ENCODE results near the gene AK9. TPM values are rescaled to one million over a fixed set of nuclear protein-coding genes. Genes with fewer than 3 reads are reported as not detected.

Gene AK9
- total and polyA plus RNA-seq, 9 of the 15 experiments (the other 6 are each of a cell fraction or from before 2014, with no cell fraction given), result 0.59 to 1.9 (median 1.2) TPM

DNA sequence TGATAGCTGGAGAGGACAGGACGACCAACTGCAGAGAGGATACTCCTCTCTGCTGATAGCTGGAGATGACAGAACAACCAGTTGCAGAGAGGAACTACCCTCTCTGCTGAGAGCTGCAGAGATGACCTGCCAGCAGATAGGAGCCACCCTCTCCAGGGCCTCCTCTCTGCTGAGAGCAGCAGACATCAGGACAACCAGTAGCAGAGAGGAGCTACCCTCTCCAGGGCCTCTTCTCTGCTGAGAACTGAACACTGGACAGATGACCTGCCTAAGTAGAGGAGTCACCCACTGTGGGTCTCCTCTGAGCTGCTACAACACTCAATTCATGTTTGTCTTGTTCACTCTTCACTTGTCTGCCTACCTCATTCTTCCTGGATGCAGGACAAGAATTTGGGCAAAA lies 180.6 kb downstream of the AK9 start:
- CTCF ChIA-PET (ENCODE audit: low intra/inter-chr PET ratio), result no interaction called here
- POLR2A ChIA-PET, result no interaction called here
- TF ChIP-seq ZNF121 (CRISPR knock-in tag; conservative IDR thresholded peaks at IDR 0.05), result no peak
- no peak for TF ChIP-seq ZFP91 (CRISPR knock-in tag; IDR thresholded peaks at IDR 0.05)
- TF ChIP-seq, protein P1, sequence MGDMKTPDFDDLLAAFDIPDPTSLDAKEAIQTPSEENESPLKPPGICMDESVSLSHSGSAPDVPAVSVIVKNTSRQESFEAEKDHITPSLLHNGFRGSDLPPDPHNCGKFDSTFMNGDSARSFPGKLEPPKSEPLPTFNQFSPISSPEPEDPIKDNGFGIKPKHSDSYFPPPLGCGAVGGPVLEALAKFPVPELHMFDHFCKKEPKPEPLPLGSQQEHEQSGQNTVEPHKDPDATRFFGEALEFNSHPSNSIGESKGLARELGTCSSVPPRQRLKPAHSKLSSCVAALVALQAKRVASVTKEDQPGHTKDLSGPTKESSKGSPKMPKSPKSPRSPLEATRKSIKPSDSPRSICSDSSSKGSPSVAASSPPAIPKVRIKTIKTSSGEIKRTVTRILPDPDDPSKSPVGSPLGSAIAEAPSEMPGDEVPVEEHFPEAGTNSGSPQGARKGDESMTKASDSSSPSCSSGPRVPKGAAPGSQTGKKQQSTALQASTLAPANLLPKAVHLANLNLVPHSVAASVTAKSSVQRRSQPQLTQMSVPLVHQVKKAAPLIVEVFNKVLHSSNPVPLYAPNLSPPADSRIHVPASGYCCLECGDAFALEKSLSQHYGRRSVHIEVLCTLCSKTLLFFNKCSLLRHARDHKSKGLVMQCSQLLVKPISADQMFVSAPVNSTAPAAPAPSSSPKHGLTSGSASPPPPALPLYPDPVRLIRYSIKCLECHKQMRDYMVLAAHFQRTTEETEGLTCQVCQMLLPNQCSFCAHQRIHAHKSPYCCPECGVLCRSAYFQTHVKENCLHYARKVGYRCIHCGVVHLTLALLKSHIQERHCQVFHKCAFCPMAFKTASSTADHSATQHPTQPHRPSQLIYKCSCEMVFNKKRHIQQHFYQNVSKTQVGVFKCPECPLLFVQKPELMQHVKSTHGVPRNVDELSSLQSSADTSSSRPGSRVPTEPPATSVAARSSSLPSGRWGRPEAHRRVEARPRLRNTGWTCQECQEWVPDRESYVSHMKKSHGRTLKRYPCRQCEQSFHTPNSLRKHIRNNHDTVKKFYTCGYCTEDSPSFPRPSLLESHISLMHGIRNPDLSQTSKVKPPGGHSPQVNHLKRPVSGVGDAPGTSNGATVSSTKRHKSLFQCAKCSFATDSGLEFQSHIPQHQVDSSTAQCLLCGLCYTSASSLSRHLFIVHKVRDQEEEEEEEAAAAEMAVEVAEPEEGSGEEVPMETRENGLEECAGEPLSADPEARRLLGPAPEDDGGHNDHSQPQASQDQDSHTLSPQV (IDR thresholded peaks at IDR 0.05), result no peak
- no peak for TF ChIP-seq SMC3 (conservative IDR thresholded peaks at IDR 0.05; ENCODE audit: insufficient read depth, low read depth, low read length)
- no peak for TF ChIP-seq ZNF232 (CRISPR knock-in tag; IDR thresholded peaks at IDR 0.05)
- no peak for TF ChIP-seq OTX1 (CRISPR knock-in tag; IDR thresholded peaks at IDR 0.05)
- TF ChIP-seq CBFA2T3 (IDR thresholded peaks at IDR 0.05), result no peak
- TF ChIP-seq, protein P2, sequence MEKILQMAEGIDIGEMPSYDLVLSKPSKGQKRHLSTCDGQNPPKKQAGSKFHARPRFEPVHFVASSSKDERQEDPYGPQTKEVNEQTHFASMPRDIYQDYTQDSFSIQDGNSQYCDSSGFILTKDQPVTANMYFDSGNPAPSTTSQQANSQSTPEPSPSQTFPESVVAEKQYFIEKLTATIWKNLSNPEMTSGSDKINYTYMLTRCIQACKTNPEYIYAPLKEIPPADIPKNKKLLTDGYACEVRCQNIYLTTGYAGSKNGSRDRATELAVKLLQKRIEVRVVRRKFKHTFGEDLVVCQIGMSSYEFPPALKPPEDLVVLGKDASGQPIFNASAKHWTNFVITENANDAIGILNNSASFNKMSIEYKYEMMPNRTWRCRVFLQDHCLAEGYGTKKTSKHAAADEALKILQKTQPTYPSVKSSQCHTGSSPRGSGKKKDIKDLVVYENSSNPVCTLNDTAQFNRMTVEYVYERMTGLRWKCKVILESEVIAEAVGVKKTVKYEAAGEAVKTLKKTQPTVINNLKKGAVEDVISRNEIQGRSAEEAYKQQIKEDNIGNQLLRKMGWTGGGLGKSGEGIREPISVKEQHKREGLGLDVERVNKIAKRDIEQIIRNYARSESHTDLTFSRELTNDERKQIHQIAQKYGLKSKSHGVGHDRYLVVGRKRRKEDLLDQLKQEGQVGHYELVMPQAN (IDR thresholded peaks at IDR 0.05; ENCODE audit: borderline replicate concordance), result no peak
- TF ChIP-seq MBD2 (IDR thresholded peaks at IDR 0.05; ENCODE audit: borderline replicate concordance, low read depth), result no peak
- no peak for TF ChIP-seq POU5F1 (IDR thresholded peaks at IDR 0.05; ENCODE audit: borderline replicate concordance, low read depth, low read length, partially characterized antibody)
- TF ChIP-seq CBX5 (IDR thresholded peaks at IDR 0.05; ENCODE audit: borderline replicate concordance, low read depth), result peak; percentile 43; the same call in 1 of the 2 replicates
- TF ChIP-seq PATZ1 (CRISPR knock-in tag; IDR thresholded peaks at IDR 0.05; ENCODE audit: borderline replicate concordance), result no peak
- no peak for TF ChIP-seq FOS (IDR thresholded peaks at IDR 0.05; ENCODE audit: extremely low read depth, insufficient read length)
- TF ChIP-seq CBX3 (IDR thresholded peaks at IDR 0.05; ENCODE audit: borderline replicate concordance in 1 of 2, low read length in 2 of 2), result 0 out of 3 replicates have a peak, but pooled peaks of 1 of the 2 experiments have one; percentile 19

More for the DNA sequence above, 180.6 kb downstream of the AK9 start:
- Histone ChIP-seq H3K9me3 (replicated peaks; ENCODE audit: control insufficient read depth, insufficient read depth, low read depth, low read length) (no peaks in the 10 kb centered on the region), H3K4me2 (ENCODE audit: insufficient read depth, low read length) (no peak overlapping the region), H3K27ac (ENCODE audit: extremely low read depth, low read depth, low read length) (no peak overlapping the region), H3K27me3 (ENCODE audit: control insufficient read depth in 2 of 2, insufficient read depth in 2 of 2, low read length in 2 of 2) (no peaks in the 10 kb centered on the region), H4K20me1 (replicated peaks; ENCODE audit: control insufficient read depth, insufficient read depth, low read length) (no peaks in the 10 kb centered on the region), H3K79me2 (ENCODE audit: control insufficient read depth, insufficient read depth, low read length) (no peaks in the 10 kb centered on the region), H3K9me1 (ENCODE audit: control insufficient read depth, insufficient read depth, low read length) (no peaks in the 10 kb centered on the region), H3K4me1 (replicated peaks in 1 of 2; ENCODE audit: control insufficient read depth in 2 of 2, insufficient read depth in 2 of 2, low read length in 2 of 2) (no peaks in the 10 kb centered on the region), H2AFZ (ENCODE audit: low read depth, low read length) (no peak overlapping the region), H3K9ac (ENCODE audit: insufficient read depth in 1 of 2, low read depth in 2 of 2, low read length in 2 of 2) (no peak overlapping the region), H3K4me3 (no peak overlapping the region), H3K36me3 (ENCODE audit: control insufficient read depth, insufficient read depth, low read length) (no peaks in the 10 kb centered on the region)
- FAIRE-seq, result no peak
- no TSS peak for BruUV-seq (replicated peaks)
- intact Hi-C loops (cut with micrococcal nuclease), result no loop called here
- DNase-seq (ENCODE audit: extremely low read depth in 1 of 4, low spot score in 3 of 4), result no peak
- ATAC-seq, result no peak
- in situ Hi-C loops (cut with MboI), result no loop called here
- WGBS (ENCODE audit: insufficient coverage, low coverage, missing lambda C conversion rate), result 0% methylated on average over 1 of the region's 1 CpG

Measured in K562 (cell line).